K562 (cell line): Measurements from ENCODE around the gene NIPAL3. TPM values are rescaled to one million over a fixed set of nuclear protein-coding genes. Genes with fewer than 3 reads are reported as not detected.

ENCODE experiments used
- CEBPB ChIP-seq: fragments of 450-650 bp; IDR thresholded peaks from 2 replicates; pipeline ENCODE4 v1.6.1; 2016; ENCODE audit warnings: missing genetic modification characterization, missing compliant biosample characterization
- DMBX1 ChIP-seq: fragments of 250-450 bp; sonication (Bioruptor Pico); IDR thresholded peaks from 2 replicates; pipeline ENCODE4 v1.8.0; 2022; ENCODE audit warnings: inconsistent platforms, mild to moderate bottlenecking, moderate library complexity, borderline replicate concordance
- EGR1 ChIP-seq: fragments of 450-650 bp; conservative IDR thresholded peaks from 2 replicates; pipeline ENCODE4 v1.6.1; 2017; ENCODE audit warnings: mild to moderate bottlenecking
- EHMT2 ChIP-seq: fragments of 450-650 bp; IDR thresholded peaks from 2 replicates; pipeline ENCODE4 v1.6.1; 2018; ENCODE audit warnings: antibody characterized with exemption
- EP400 ChIP-seq: fragments of 450-650 bp; IDR thresholded peaks from 2 replicates; pipeline ENCODE4 v1.6.1; 2017; ENCODE audit warnings: antibody characterized with exemption, mild to moderate bottlenecking, moderate library complexity
- ETS2 ChIP-seq: IDR thresholded peaks from 2 replicates; pipeline ENCODE4 v1.6.1; 2016; ENCODE audit warnings: borderline replicate concordance, missing genetic modification characterization, mild to moderate bottlenecking, moderate library complexity, missing compliant biosample characterization; ENCODE audit not compliant: poor library complexity, severe bottlenecking
- FOS ChIP-seq: IDR thresholded peaks from 3 replicates; pipeline ENCODE4 v1.6.1; 2011; ENCODE audit not compliant: insufficient read length; ENCODE audit errors: extremely low read depth
- HDGF ChIP-seq: fragments of 450-650 bp; IDR thresholded peaks from 2 replicates; pipeline ENCODE4 v1.6.1; 2016
- HOXB6 ChIP-seq: fragments of 250-450 bp; sonication (Bioruptor Pico); IDR thresholded peaks from 2 replicates; pipeline ENCODE4 v1.5.1; 2022; ENCODE audit warnings: mild to moderate bottlenecking, borderline replicate concordance
- KDM1A ChIP-seq, 2 experiments: fragments of 450-650 bp; IDR thresholded peaks; 2 replicates each; pipeline ENCODE4 v1.6.1; 2016; ENCODE audit warnings: mild to moderate bottlenecking in 2 of 2
- MTA3 ChIP-seq: fragments of 450-650 bp; formaldehyde crosslinking; IDR thresholded peaks from 2 replicates; pipeline ENCODE4 v1.6.1; 2017; ENCODE audit warnings: mild to moderate bottlenecking, borderline replicate concordance
- NCOA6 ChIP-seq: fragments of 450-650 bp; IDR thresholded peaks from 2 replicates; pipeline ENCODE4 v1.6.1; 2017; ENCODE audit warnings: mild to moderate bottlenecking
- NFRKB ChIP-seq: fragments of 450-650 bp; IDR thresholded peaks from 2 replicates; pipeline ENCODE4 v1.6.1; 2016; ENCODE audit warnings: low read depth
- SOX6 ChIP-seq: fragments of 450-650 bp; IDR thresholded peaks from 2 replicates; pipeline ENCODE4 v1.6.1; 2014; ENCODE audit warnings: mild to moderate bottlenecking
- TFAM ChIP-seq: fragments of 250-450 bp; sonication (Bioruptor Pico); conservative IDR thresholded peaks from 2 replicates; pipeline ENCODE4 v1.5.0; 2021; ENCODE audit warnings: mild to moderate bottlenecking, moderate library complexity
- THAP12 ChIP-seq: fragments of 250-450 bp; sonication (Bioruptor Pico); IDR thresholded peaks from 2 replicates; pipeline ENCODE4 v1.9.0; 2021; ENCODE audit warnings: mild to moderate bottlenecking, inconsistent platforms
- ZFPM2 ChIP-seq: fragments of 250-450 bp; sonication (Bioruptor Pico); IDR thresholded peaks from 2 replicates; pipeline ENCODE4 v1.5.1; 2022; ENCODE audit warnings: mild to moderate bottlenecking
- ZNF384 ChIP-seq: IDR thresholded peaks from 2 replicates; pipeline ENCODE4 v1.6.1; 2012; ENCODE audit warnings: low read depth, low read length, improper control_type of control experiment
- ZNF445 ChIP-seq: fragments of 250-450 bp; sonication (Bioruptor Pico); IDR thresholded peaks from 2 replicates; pipeline ENCODE4 v1.4.0; 2020; ENCODE audit warnings: low read depth, mild to moderate bottlenecking, moderate library complexity
- polyA plus RNA-seq, 8 experiments: library from polyadenylated mRNA; depleted of rRNA in 4 of 8; stranded (reverse) in 5 of 8; unstranded in 3 of 8; fragments of >200 nt; fragmentation: Nextera tagmentation in 2 of 8; fragmentation: Illumina TruSeq in 1 of 8; extraction: Ambion mirVana in 2 of 8; extraction: Trizol in 1 of 8; gene quantifications; 2 replicates each; pipeline versions ENCODE4 v1.2.1 to v1.2.3, GENCODE V29; 2011 to 2014; ENCODE audit warnings: inconsistent platforms in 1 of 8, missing spikeins in 1 of 8
- total RNA-seq, 7 experiments: library from RNA; depleted of rRNA in 6 of 7; stranded (reverse); fragments of >200 nt in 6 of 7; fragmentation: Illumina TruSeq in 2 of 7; extraction: Trizol in 2 of 7; gene quantifications; 2 replicates each; pipeline versions ENCODE4 v1.2.1 to v1.2.3, GENCODE V29; 2011 to 2021; ENCODE audit warnings: low replicate concordance in 1 of 7

NIPAL3 gene
- total and polyA plus RNA-seq, 9 of the 15 experiments (the other 6 are each of a cell fraction or from before 2014, with no cell fraction given) = 10.5 to 26.3 (median 16.0) TPM

GRCh38 chr1:24501371-24502064, 85.9 kb downstream of the NIPAL3 start (continued):
- TF ChIP-seq TFAM (CRISPR knock-in tag) = no peak
- TF ChIP-seq MTA3 = no peak; the same call in 1 of the 2 replicates
- no peak for TF ChIP-seq THAP12
- TF ChIP-seq ZNF384 = no peak
- TF ChIP-seq KDM1A (IDR thresholded peaks at IDR 0.05) = peak; percentile 35 to 40; a peak in 3 of 4 replicates
- TF ChIP-seq DMBX1 = no peak
- no peak for TF ChIP-seq ETS2 (tag)
- TF ChIP-seq ZNF445 (CRISPR knock-in tag) = no peak
- no peak for TF ChIP-seq FOS
- TF ChIP-seq SOX6 = no peak
- TF ChIP-seq HDGF = no peak
- no peak for TF ChIP-seq EGR1
- peak; percentile 76 for TF ChIP-seq CEBPB
- TF ChIP-seq EP400 = no peak
- no peak for TF ChIP-seq NFRKB
- no peak for TF ChIP-seq ZFPM2
- TF ChIP-seq NCOA6 = no peak
- no peak for TF ChIP-seq EHMT2
- no peak for TF ChIP-seq HOXB6
